IMR-90 (cell line): Measurements from ENCODE around the gene TACR2. TPM values are rescaled to one million over a fixed set of nuclear protein-coding genes. Genes with fewer than 3 reads are reported as not detected.

ENCODE experiments used
- ATAC-seq: fragments of 200-7000 bp; cut with Tn5 transposase; 2 replicates; pipeline ENCODE4 v1.9.1; 2020; ENCODE audit warnings: low read depth, mild to moderate bottlenecking, moderate library complexity
- BruUV-seq: library from RNA; stranded (reverse); fragments of 400-500 nt; replicated peaks from 2 replicates; lab custom pipeline; 2021; lab: Mats Ljungman, UMichigan
- CTCF ChIA-PET: fragments of 300-600 bp; formaldehyde crosslinking; extraction: SDS; loops from one replicate; lab custom pipeline; 2021; ENCODE audit warnings: antibody characterized with exemption; lab: Yijun Ruan, JAX
- POLR2A ChIA-PET: fragments of 300-600 bp; sonication (Branson Sonifier 250); formaldehyde crosslinking; loops from one replicate; lab custom pipeline; 2022; ENCODE audit warnings: antibody characterized with exemption; ENCODE audit not compliant: unreplicated experiment; lab: Charles Lee
- DNase-seq: peaks from one replicate; pipeline ENCODE4 v3.0.0; 2013
- H2AFZ ChIP-seq: replicated peaks from 2 replicates; pipeline ENCODE3; 2013; ENCODE audit warnings: low read length, mild to moderate bottlenecking; ENCODE audit not compliant: poor library complexity
- H2AK5ac ChIP-seq: 2 replicates; pipeline ENCODE4 v1.6.1; 2013; ENCODE audit warnings: low read depth, low read length, inconsistent platforms
- H2AK9ac ChIP-seq: replicated peaks from 2 replicates; pipeline ENCODE3; 2013; ENCODE audit warnings: mild to moderate bottlenecking, low read depth, low read length, moderate library complexity; ENCODE audit not compliant: poor library complexity
- H2BK120ac ChIP-seq: 2 replicates; pipeline ENCODE4 v1.6.1; 2013; ENCODE audit warnings: low read depth, low read length, inconsistent platforms
- H2BK15ac ChIP-seq: 3 replicates; pipeline ENCODE4 v1.6.1; 2013; ENCODE audit warnings: low read depth, low read length, inconsistent platforms
- H2BK20ac ChIP-seq: 2 replicates; pipeline ENCODE4 v1.6.1; 2013; ENCODE audit warnings: low read depth, mild to moderate bottlenecking, inconsistent platforms, low read length, moderate library complexity
- H2BK5ac ChIP-seq: 2 replicates; pipeline ENCODE4 v1.6.1; 2013; ENCODE audit warnings: mild to moderate bottlenecking, low read depth, low read length, inconsistent platforms; ENCODE audit not compliant: poor library complexity, severe bottlenecking
- H3K14ac ChIP-seq: replicated peaks from 2 replicates; pipeline ENCODE4 v1.6.1; 2013; ENCODE audit warnings: low read depth, low read length, inconsistent platforms
- H3K18ac ChIP-seq: 2 replicates; pipeline ENCODE4 v1.6.1; 2013; ENCODE audit warnings: low read depth, low read length, control low read depth
- H3K23ac ChIP-seq: 2 replicates; pipeline ENCODE4 v1.6.1; 2013; ENCODE audit warnings: low read depth, low read length, inconsistent platforms
- H3K27ac ChIP-seq: 2 replicates; pipeline ENCODE4 v1.5.1; 2013; ENCODE audit warnings: mild to moderate bottlenecking, control low read depth, low read length; ENCODE audit not compliant: insufficient read depth
- H3K27me3 ChIP-seq: 2 replicates; pipeline ENCODE4 v1.6.1; 2013; ENCODE audit warnings: low read length; ENCODE audit not compliant: control insufficient read depth, insufficient read depth
- H3K36me3 ChIP-seq: 2 replicates; pipeline ENCODE4 v1.6.1; 2013; ENCODE audit warnings: low read length, mixed read lengths; ENCODE audit not compliant: control insufficient read depth, insufficient read depth
- H3K4ac ChIP-seq: 2 replicates; pipeline ENCODE4 v1.6.1; 2013; ENCODE audit warnings: low read depth, low read length, inconsistent platforms
- H3K4me1 ChIP-seq: 2 replicates; pipeline ENCODE4 v1.6.1; 2013; ENCODE audit warnings: low read length, mixed read lengths; ENCODE audit not compliant: control insufficient read depth, insufficient read depth
- H3K4me2 ChIP-seq: 2 replicates; pipeline ENCODE4 v1.6.1; 2013; ENCODE audit warnings: low read depth, mild to moderate bottlenecking, control low read depth, low read length, moderate library complexity
- H3K4me3 ChIP-seq: 2 replicates; pipeline ENCODE4 v1.5.1; 2013; ENCODE audit warnings: low read depth, mild to moderate bottlenecking, control low read depth, low read length, moderate library complexity; ENCODE audit not compliant: insufficient read depth
- H3K56ac ChIP-seq: 2 replicates; pipeline ENCODE4 v1.6.1; 2013; ENCODE audit warnings: low read length, inconsistent platforms; ENCODE audit not compliant: insufficient read depth; ENCODE audit errors: extremely low read depth
- H3K79me1 ChIP-seq, 2 experiments: 2 replicates each; pipeline ENCODE4 v1.6.1; 2013; ENCODE audit warnings: low read length in 2 of 2, inconsistent platforms in 1 of 2, low read depth in 1 of 2
- H3K9ac ChIP-seq: 2 replicates; pipeline ENCODE4 v1.6.1; 2013; ENCODE audit warnings: low read depth, low read length, control low read depth
- H3K9me1 ChIP-seq: 2 replicates; pipeline ENCODE4 v1.6.1; 2013; ENCODE audit warnings: low read length, inconsistent platforms; ENCODE audit not compliant: insufficient read depth
- H3K9me3 ChIP-seq: 2 replicates; pipeline ENCODE4 v1.6.1; 2013; ENCODE audit warnings: low read length; ENCODE audit not compliant: control insufficient read depth, insufficient read depth
- H4K20me1 ChIP-seq: 2 replicates; pipeline ENCODE4 v1.6.1; 2013; ENCODE audit warnings: low read length, inconsistent platforms; ENCODE audit not compliant: insufficient read depth
- H4K5ac ChIP-seq: 2 replicates; pipeline ENCODE4 v1.6.1; 2013; ENCODE audit warnings: mild to moderate bottlenecking, low read depth, low read length, control low read depth
- H4K8ac ChIP-seq, 2 experiments: 2 replicates each; pipeline ENCODE4 v1.6.1; 2013; ENCODE audit warnings: low read depth in 2 of 2, low read length in 2 of 2, control low read depth in 1 of 2, inconsistent platforms in 1 of 2
- H4K91ac ChIP-seq: 2 replicates; pipeline ENCODE4 v1.6.1; 2013; ENCODE audit warnings: low read depth, low read length, inconsistent platforms; ENCODE audit not compliant: insufficient read depth
- CEBPB ChIP-seq: IDR thresholded peaks from 2 replicates; pipeline ENCODE4 v1.6.1; 2012; ENCODE audit warnings: low read depth, low read length, improper control_type of control experiment
- FOS ChIP-seq: fragments of 150-350 bp; IDR thresholded peaks from 2 replicates; pipeline ENCODE4 v1.6.1; 2016; ENCODE audit warnings: low read depth, low read length
- MAFK ChIP-seq: IDR thresholded peaks from 2 replicates; pipeline ENCODE4 v1.6.1; 2012; ENCODE audit warnings: low read depth, low read length, improper control_type of control experiment
- MAZ ChIP-seq: IDR thresholded peaks from 2 replicates; pipeline ENCODE4 v1.6.1; 2012; ENCODE audit warnings: low read depth, mild to moderate bottlenecking, low read length, improper control_type of control experiment, moderate library complexity, borderline replicate concordance
- POLR2A ChIP-seq: IDR thresholded peaks from 2 replicates; pipeline ENCODE4 v1.6.1; 2012; ENCODE audit warnings: mild to moderate bottlenecking, low read depth, low read length
- RAD21 ChIP-seq: IDR thresholded peaks from 2 replicates; pipeline ENCODE4 v1.6.1; 2012; ENCODE audit warnings: low read length, improper control_type of control experiment
- RCOR1 ChIP-seq: IDR thresholded peaks from 2 replicates; pipeline ENCODE4 v1.6.1; 2012; ENCODE audit warnings: mild to moderate bottlenecking, low read length, improper control_type of control experiment; ENCODE audit not compliant: insufficient replicate concordance
- RFX5 ChIP-seq: IDR thresholded peaks from 2 replicates; pipeline ENCODE4 v1.8.0; 2012; ENCODE audit warnings: low read depth, mild to moderate bottlenecking, low read length, moderate library complexity
- whole genome bisulfite sequencing, 2 experiments: methylation state at CpG; one replicate each; pipeline versions ENCODE4 v1.1.5 to v1.1.7; 2013; ENCODE audit warnings: missing lambda C conversion rate in 2 of 2; ENCODE audit not compliant: insufficient read length in 1 of 2; ENCODE audit errors: extremely low coverage in 2 of 2; 5-methylcytosine and 5-hydroxymethylcytosine counted together
- dilution Hi-C: fragments of 300-500 bp; cut with HindIII; formaldehyde crosslinking; loops from one replicate; pipeline ENCODE4 v1.14.3; 2018; ENCODE audit warnings: low sequenced_read_pairs; ENCODE audit not compliant: unreplicated experiment
- in situ Hi-C: fragments of 300-500 bp; cut with MboI; formaldehyde crosslinking; loops from 3 replicates; pipeline ENCODE4 v1.14.3; 2019; ENCODE audit warnings: low sequenced_read_pairs, inconsistent platforms, mixed read lengths
- intact Hi-C: fragments of 100-400 bp; cut with micrococcal nuclease; formaldehyde crosslinking; loops from 2 replicates; pipeline ENCODE4 v1.10.0; 2022
- polyA plus RNA-seq, 3 experiments: library from polyadenylated mRNA; depleted of rRNA; stranded (reverse); fragments of >200 nt; gene quantifications; 2 replicates each; pipeline ENCODE4 v1.2.3, GENCODE V29; 2012; ENCODE audit warnings: low replicate concordance in 1 of 3
- total RNA-seq: library from RNA; depleted of rRNA; stranded (reverse); fragments of >200 nt; gene quantifications from 2 replicates; pipeline ENCODE4 v1.2.3, GENCODE V29; 2012

TACR2 gene
- total and polyA plus RNA-seq, 2 of the 4 experiments (the other 2 are of a cell fraction): not detected

GRCh38 chr10:69434169-69434568, 17.5 kb upstream of the TACR2 start:
- H2BK5ac ChIP-seq: no peak overlapping the region
- H3K4ac ChIP-seq: no peak overlapping the region
- H3K4me3 ChIP-seq: no peak overlapping the region
- no peak overlapping the region for H4K5ac ChIP-seq
- H3K27me3 ChIP-seq: peaks cover 16% of the 10 kb centered on the region
- H3K9ac ChIP-seq: no peak overlapping the region
- H3K56ac ChIP-seq: no peak overlapping the region
- DNase-seq (no peak), ATAC-seq (no peak)
- no peaks in the 10 kb centered on the region for H3K79me1 ChIP-seq
- H3K4me2 ChIP-seq: no peak overlapping the region
- BruUV-seq: no TSS peak
- no peaks in the 10 kb centered on the region for H3K36me3 ChIP-seq
- H3K14ac ChIP-seq: no peak overlapping the region
- no peak overlapping the region for H3K27ac ChIP-seq
- in situ Hi-C loops (no loop called here), intact Hi-C loops (no loop called here), dilution Hi-C loops (no loop called here)
- TF ChIP-seq CEBPB (no peak), MAFK (no peak), FOS (no peak), MAZ (no peak), RCOR1 (no peak), POLR2A (no peak), RAD21 (no peak), RFX5 (no peak)
- no peak overlapping the region for H2AFZ ChIP-seq
- no peak overlapping the region for H2AK5ac ChIP-seq
- H3K23ac ChIP-seq: no peak overlapping the region
- H4K91ac ChIP-seq: no peak overlapping the region
- no peak overlapping the region for H3K18ac ChIP-seq
- H2BK120ac ChIP-seq: no peak overlapping the region
- no peak overlapping the region for H2AK9ac ChIP-seq
- no peak overlapping the region for H2BK20ac ChIP-seq
- H4K8ac ChIP-seq: no peak overlapping the region
- H2BK15ac ChIP-seq: no peak overlapping the region
- peaks cover 5% of the 10 kb centered on the region; the same call in 1 of the 2 replicates for H3K9me1 ChIP-seq
- ChIA-PET CTCF (interaction anchor here (0.7 kb wide), 1 partner anchor 203 kb away, joined by 3 read pairs; no protein-coding TSS in a partner anchor), POLR2A (no interaction called here)
- H3K4me1 ChIP-seq: peaks cover 6% of the 10 kb centered on the region
- H3K9me3 ChIP-seq: no peaks in the 10 kb centered on the region
- H4K20me1 ChIP-seq: no peaks in the 10 kb centered on the region
- WGBS, 2 experiments: no CpG with 5 or more reads among the region's 2 CpGs
